Endometrial microvascular endothelial cells (primary cell): Measurements from ENCODE around the gene RBM27. TPM values are rescaled to one million over a fixed set of nuclear protein-coding genes. Genes with fewer than 3 reads are reported as not detected.
"Not testable (repeated sequence)": the region's sequence is repeated elsewhere in the genome, so short reads cannot be mapped to it uniquely, and the experiment has no call there.

Source experiments
- in situ Hi-C: cut with HindIII; loops from 2 replicates; pipeline ENCODE4 v1.10.0; 2017; ENCODE audit warnings: low sequenced_read_pairs, low pct_unique_long_range_greater_than_20kb; ENCODE audit errors: inconsistent ontology term
- total RNA-seq: library from RNA; depleted of rRNA; stranded (reverse); fragments of >200 nt; gene quantifications from one replicate; pipeline ENCODE4 v1.2.3, GENCODE V29; 2015; ENCODE audit errors: inconsistent ontology term

RBM27 gene, protein sequence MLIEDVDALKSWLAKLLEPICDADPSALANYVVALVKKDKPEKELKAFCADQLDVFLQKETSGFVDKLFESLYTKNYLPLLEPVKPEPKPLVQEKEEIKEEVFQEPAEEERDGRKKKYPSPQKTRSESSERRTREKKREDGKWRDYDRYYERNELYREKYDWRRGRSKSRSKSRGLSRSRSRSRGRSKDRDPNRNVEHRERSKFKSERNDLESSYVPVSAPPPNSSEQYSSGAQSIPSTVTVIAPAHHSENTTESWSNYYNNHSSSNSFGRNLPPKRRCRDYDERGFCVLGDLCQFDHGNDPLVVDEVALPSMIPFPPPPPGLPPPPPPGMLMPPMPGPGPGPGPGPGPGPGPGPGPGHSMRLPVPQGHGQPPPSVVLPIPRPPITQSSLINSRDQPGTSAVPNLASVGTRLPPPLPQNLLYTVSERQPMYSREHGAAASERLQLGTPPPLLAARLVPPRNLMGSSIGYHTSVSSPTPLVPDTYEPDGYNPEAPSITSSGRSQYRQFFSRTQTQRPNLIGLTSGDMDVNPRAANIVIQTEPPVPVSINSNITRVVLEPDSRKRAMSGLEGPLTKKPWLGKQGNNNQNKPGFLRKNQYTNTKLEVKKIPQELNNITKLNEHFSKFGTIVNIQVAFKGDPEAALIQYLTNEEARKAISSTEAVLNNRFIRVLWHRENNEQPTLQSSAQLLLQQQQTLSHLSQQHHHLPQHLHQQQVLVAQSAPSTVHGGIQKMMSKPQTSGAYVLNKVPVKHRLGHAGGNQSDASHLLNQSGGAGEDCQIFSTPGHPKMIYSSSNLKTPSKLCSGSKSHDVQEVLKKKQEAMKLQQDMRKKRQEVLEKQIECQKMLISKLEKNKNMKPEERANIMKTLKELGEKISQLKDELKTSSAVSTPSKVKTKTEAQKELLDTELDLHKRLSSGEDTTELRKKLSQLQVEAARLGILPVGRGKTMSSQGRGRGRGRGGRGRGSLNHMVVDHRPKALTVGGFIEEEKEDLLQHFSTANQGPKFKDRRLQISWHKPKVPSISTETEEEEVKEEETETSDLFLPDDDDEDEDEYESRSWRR
- 12.5 TPM for total RNA-seq

DNA sequence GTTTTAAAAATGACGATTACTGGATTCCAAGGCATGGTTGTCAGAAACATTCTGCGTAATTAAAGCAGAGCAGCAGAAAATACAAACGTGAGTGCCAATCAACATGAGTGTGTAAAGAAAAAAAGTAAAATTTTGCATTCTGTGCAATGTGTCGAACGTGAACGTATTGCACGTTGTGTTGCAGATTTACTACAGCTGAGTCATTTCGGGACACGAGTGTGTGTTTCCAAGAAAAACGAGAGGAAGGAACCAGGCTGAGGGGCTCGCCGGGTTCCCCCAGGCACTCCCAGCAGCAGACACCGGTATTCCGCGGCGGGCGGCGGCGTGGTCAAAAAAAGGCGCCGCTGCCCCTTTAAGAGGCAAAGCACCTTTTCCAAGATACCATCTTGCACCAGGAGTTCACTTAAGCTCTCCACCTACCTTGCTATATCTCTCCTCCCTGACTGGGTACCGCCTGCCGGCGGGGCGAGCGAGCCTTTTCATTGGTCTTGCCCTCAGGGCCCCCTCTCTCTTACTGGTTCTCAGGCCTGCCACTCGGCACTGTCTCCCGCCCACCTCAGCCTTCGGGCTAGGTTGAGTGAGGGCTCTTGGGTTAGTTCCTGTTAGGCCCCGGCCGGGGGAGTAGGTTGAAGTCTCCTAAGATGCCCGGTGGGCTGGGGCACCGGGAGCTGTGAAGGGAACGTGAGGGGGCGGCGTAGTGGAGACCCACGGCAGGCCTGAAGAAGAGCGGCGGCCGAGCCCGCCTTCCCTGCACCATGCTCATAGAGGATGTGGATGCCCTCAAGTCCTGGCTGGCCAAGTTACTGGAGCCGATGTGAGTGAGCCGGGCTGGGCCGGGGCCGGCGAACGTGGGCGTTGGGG is at the start of gene RBM27:
RBM27 (plus strand) TSS at position 595 of the 861 bp plus-strand sequence; CDS start at position 756, 161 bp downstream.
- in situ Hi-C loops, result no loop called here

DNA sequence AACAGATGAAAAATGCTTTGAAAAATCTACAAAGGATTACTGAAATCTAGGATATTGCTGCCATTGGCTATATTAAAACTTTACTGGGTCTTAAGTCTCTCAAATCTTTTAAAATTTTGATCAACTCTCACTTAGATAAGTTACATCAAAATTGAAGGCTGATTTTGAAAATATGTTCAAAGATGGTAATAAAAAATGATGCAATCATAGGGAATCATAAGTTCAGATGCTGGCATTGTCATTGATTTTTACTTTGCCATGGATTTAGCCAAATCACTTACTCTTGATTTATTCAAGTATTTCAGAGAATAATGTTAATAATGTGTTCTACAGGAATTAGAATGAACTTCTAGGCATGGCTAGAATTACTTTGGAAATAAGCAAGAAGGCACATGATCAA is 45.1 kb upstream of the RBM27 start:
- in situ Hi-C loops, result no loop called here

DNA sequence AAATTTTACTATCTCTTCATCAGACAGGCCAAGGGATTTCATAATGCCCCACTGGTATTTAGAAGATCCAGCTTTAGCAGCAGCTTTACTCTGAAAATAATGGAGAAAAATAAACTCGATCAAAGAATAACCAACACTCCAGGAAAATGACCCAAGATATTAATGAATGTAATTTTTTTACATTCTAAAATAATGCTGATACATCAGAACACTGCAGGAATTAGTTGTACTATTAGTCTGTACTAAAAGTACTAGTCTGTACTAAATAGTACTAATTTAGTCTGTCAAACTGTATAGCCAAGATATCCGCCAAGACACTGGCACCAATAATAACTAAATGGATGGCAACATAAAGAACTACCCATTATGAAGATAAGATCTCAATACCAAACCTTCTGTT is 39.0 kb upstream of the RBM27 start:
- in situ Hi-C loops, result no loop called here

DNA sequence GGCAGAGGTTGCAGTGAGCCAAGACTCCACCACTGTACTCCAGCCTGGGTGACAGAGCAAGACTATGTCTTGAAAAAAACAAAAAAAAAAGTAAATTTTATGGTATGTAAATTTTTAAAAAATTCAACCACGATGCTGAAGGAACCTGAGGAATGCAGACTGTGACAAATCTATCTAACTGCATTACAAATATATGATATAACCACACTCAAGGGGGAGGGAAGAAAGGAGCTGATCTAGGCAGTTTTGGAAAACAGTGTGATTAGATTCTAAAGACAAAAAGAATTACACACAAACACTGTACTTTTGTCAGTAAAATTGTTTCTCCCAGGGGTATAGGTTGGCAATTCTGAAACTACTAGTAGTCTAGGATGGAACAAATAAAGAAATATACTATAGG is 37.9 kb upstream of the RBM27 start:
- in situ Hi-C loops, result no loop called here

DNA sequence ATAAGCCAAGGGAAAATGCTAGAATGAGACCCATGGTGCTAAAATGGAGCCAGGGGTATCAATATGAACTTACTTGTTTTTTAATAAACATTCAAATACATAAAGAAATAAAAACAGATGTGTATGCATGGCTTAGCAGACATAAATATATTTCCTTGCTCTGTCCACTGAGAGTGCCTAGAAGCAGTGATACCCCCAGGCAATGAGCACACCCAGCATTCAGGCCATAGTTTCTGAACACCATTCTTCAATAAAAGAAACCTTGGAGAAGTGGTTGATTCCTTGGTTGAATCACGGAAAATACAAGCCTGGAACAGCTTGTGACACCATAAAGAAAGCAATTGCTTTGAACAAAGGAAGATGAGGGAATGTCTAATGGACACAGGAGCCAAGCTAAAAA is 37.5 kb upstream of the RBM27 start:
- in situ Hi-C loops, result no loop called here

DNA sequence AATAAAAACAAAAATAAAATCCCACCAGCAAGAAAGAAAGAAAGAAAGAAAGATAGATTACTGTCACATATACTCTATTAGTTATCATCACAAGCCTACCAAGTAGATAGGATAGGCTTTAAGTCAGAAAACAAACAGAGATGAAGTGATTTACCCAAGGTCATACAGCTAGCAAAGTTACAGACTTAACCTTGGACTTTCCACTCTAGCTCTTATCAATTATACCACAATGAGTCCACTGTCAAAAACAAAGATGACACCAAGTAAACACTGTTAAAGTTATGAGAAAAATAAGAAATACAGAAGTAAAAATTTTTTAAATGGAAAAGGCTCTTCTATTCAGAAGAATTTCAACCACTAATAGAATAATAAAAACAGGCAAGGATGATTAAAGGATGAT is 34.3 kb upstream of the RBM27 start:
- in situ Hi-C loops, result no loop called here

DNA sequence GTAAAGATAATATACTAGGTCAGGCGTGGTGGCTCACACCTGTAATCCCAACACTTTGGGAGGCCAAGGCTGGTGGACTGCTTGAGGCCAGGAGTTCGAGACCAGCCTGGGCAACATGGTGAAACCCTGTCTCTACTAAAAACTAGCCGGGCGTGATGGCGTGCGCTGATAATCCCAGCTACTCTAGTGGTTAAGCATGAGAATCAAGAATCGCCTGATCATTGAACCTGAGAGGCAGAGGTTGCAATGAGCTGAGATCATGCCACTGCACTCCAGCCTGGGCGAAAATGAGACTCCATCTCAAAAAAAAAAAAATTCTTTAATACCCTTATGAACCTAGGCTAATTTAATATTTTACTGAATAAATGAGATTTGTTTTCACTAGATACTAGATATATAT is 30.4 kb upstream of the RBM27 start:
- in situ Hi-C loops, result not testable (repeated sequence)

DNA sequence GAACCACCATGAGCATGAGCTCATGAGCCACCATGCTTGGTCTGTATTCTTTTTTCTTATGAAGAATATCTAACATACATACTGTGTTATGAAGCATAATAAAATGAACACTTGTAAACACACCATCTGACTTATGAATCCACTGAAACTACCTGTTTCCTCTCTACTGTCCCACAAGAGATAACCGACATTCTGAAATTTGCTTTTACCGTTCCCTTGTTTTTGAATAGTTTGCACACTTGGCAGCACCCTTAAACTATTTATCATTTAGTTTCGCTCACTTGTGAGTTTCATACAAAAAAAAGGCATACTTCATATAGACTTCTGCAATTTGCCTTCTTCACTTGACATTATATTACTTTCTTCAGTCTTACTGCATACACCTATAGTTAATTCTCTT is 29.8 kb upstream of the RBM27 start:
- in situ Hi-C loops, result no loop called here

DNA sequence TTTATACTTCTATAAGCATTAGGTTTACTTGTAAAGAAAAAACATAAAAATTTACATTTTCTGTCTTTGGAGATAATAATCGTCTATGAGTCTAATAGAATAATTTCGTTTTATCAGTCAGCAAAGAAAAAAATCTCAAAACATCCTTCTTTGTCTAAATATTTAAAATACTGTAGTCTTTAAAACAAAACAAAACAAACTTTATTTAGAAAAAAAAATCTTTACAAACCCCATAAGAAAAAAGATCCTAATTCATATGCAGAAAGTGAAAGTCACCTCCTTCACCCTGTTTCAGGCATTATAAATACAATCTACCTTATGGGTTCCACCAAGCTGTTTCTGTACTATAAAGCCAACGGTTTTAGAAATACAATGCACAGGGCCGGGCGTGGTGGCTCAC is 26.6 kb upstream of the RBM27 start:
- in situ Hi-C loops, result no loop called here

DNA sequence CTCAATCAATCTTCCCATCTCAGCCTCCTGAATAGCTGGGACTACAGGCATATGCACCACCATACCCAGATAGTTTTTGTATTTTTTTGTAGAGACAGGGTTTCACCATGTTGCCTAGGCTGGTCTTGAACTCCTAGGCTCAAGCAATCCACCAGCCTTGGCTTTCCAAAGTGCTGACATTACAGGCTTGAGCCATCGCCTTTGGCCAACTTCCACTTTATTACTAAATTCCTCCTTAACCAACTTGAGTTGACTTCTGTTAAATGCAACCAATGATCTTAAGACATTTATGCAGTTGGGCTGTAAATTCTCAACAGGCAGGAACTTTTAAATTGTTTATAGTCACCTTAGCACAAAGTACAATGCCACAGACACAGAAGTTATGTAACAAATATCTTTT is 23.7 kb upstream of the RBM27 start:
- in situ Hi-C loops, result no loop called here

DNA sequence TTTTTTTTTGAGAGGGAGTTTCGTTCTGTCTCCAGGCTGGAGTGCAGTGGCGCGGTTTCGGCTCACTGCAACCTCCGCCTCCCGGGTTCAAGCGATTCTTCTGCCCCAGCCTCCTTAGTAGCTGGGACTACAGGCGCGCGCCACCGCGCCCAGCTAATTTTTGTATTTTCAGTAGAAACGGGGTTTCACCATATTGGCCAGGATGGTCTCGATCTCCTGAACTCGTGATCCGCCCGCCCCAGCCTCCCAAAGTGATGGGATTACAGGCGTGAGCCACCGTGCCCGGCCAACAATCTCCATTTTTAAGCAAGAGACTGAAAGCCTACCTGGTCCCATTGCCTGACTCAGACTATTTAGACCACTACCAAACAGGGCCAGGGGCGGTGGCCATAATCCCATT is 20.0 kb upstream of the RBM27 start:
- in situ Hi-C loops, result not testable (repeated sequence)

DNA sequence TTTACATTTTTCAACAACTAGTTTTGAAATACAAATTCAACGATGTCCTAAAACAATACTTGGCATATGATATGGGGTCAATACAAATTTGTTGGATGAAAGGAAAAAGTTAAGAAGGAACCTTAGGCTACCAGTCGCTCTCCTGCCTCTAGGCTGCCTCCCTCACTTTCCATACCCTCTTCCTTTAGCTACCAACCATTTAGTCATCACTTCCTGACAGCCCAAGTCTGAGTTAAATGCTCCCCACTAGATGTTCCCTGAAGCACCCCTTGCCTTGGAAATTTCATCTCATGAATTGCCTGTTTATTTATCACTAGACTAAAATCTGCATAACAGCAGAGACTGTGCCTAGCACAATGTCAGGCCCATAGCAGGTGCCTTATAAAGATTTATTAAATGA is 18.2 kb upstream of the RBM27 start:
- in situ Hi-C loops, result no loop called here

DNA sequence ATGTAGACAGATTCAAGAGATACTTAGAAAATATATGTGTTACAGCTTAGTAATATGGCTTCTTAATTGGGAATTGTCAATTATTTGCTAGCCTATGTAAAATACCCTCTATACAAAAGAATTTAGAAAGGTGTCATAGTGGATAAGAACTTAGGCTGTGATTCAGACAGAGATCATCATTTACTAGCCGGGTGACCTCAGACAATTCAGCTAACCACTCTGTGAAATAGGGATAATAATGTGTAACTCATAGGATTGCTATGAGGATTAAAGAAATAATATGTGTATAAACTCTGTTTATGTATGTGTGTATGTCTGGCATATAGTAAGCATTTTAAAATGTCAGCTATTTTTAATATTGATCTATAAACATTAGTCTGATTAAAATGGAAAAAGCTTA is 15.0 kb upstream of the RBM27 start:
- in situ Hi-C loops, result no loop called here

DNA sequence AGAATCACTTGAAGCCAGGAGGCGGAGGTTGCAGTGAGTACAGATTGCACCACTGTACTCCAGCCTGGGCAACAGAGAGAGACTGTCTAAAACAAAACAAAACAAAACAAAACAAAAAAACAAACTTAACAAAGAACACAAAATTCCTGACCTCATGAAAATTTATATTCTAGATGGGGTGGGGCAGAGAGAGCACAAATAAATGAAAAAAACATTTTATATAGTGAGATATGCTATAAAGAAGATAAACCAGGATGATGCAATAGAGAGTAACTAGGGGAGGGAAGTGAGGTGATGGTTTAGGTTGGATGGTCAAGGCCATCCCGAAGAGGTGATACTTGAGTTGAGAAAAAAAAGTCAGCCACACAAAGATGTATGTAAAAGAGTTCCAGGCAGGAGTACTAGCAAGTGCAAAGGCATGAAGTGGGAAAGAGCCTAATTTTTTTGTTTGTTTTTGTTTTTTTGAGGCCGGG is 10.8 kb upstream of the RBM27 start:
- in situ Hi-C loops, result no loop called here

DNA sequence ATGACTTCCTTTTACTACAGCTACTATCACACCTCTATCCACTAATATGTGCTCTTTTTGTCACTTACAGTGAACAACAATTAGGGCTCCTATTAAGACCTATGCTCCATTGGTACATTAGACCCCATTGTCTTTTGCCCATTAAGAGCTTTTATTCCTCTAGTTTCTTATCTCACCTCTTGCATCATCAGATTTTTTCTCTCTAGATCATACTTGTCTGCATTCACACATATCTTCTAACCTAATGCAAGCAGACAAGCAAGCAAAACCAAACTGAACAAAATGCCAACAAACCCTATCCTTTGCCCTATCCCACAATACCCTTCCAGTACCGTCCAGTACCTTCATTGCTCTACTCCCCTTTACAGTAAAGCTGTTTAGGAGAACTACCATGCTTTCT is 10.1 kb upstream of the RBM27 start:
- in situ Hi-C loops, result no loop called here

DNA sequence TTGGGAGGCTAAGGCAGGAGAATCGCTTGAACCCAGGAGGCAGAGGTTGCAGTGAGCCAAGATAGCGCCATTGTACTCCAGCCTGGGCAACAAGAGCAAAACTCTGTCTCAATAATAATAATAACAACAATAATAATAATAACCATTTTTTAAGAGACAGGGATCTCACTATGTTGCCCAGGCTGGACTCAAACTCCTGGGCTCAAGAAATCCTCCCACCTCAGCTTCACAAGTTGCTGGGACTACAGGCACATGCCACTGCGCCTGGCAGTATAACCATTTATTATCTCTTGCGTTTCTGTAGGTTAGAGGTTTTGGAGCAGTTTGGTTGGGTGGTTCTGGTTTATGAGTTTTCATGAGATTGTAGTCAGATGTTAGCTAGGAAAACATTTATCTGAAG is 8.4 kb upstream of the RBM27 start:
- in situ Hi-C loops, result not testable (repeated sequence)

DNA sequence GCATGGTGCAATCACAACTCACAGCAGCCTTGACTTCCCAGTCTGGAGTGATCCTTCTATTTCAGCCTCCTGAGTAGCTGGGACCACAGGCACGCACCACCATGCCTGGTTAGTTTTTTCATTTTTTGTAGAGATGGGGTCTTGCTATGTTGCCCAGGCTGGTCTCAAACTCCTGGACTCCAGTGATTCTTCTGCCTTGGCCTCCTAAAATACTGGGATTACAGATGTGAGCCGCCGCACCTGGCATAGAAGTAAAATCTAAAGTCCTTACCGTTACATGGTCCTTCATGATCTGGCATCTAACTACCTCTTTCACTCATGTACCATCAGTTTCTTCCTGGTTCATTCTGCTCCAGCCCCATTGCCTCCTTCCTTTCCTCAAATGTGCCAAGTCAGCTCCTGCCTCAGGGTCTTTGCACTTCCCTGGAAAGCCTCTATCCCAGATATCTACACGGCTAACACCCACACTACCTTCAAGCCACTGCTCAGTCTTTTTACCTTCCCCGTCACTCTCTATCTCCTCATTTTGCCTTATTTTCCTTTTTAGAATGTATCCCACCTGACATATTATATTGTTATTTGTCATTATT is 6.9 kb upstream of the RBM27 start:
- in situ Hi-C loops, result no loop called here

DNA sequence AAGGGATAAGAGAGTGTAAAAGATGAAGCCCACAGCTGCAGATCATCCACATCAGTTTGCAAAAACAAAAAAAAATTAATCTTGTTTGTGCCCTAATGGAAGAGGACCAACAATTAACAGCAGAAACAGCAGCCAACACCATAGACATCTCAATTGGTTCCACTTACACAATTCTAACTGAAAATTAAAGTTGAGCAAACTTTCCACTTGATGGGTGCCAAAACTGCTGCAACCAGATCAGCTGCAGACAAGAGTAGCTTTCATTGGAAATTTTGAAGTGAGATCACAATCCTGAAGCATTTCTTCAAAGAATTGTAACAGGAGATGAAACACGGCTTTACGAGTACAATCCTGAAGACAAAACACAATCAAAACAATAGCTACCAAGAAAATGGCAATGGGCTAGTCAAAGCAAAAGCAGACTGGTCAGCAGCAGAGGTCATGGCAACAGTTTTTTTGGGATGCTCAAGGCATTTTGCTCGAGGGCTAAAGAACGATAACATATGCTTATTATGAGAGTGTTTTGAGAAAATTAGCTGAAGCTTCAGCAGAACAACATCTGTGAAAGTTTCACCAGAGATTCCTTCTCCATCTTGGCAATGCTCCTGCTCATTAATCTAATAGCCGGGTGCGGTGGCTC is 4.1 kb upstream of the RBM27 start:
- in situ Hi-C loops, result no loop called here
